HL-60 (cell line): Measurements from ENCODE around the gene ARID5B.

Source experiments
- DNase-seq, 2 experiments: peaks; one replicate each; pipeline ENCODE4 v3.0.0-alpha.2; 2010 to 2020; ENCODE audit warnings: low read depth in 1 of 2, low spot score in 1 of 2
- H3K27ac ChIP-seq: fragments of 250-450 bp; sonication (Bioruptor Pico); replicated peaks from 2 replicates; pipeline ENCODE4 v1.5.1; 2020; ENCODE audit warnings: mild to moderate bottlenecking, moderate library complexity
- H3K27me3 ChIP-seq: fragments of 250-450 bp; sonication (Bioruptor Pico); 2 replicates; pipeline ENCODE4 v1.5.1; 2021; ENCODE audit warnings: mild to moderate bottlenecking, moderate library complexity; ENCODE audit not compliant: insufficient read depth, poor library complexity, severe bottlenecking
- H3K4me3 ChIP-seq: replicated peaks from 2 replicates; pipeline ENCODE4 v1.5.1; 2011; ENCODE audit warnings: mild to moderate bottlenecking, control low read depth, low read length; ENCODE audit not compliant: insufficient read depth
- CTCF ChIP-seq: IDR thresholded peaks from one replicate; pipeline ENCODE4 v1.5.1; 2011; ENCODE audit warnings: low read length, control low read depth, inconsistent platforms; ENCODE audit not compliant: insufficient read depth
- GABPA ChIP-seq: IDR thresholded peaks from 2 replicates; pipeline ENCODE4 v1.6.1; 2012; ENCODE audit warnings: low read depth
- POLR2AphosphoS5 ChIP-seq: IDR thresholded peaks from 2 replicates; pipeline ENCODE4 v1.6.1; 2012; ENCODE audit warnings: low read depth
- SPI1 ChIP-seq: IDR thresholded peaks from 2 replicates; pipeline ENCODE4 v1.6.1; 2012; ENCODE audit warnings: low read depth, mild to moderate bottlenecking, borderline replicate concordance
- TF ChIP-seq, protein P1 (sequence below): IDR thresholded peaks from 2 replicates; pipeline ENCODE4 v1.6.1; 2012; ENCODE audit warnings: low read depth; ENCODE audit not compliant: insufficient replicate concordance

The ARID5B gene

DNA sequence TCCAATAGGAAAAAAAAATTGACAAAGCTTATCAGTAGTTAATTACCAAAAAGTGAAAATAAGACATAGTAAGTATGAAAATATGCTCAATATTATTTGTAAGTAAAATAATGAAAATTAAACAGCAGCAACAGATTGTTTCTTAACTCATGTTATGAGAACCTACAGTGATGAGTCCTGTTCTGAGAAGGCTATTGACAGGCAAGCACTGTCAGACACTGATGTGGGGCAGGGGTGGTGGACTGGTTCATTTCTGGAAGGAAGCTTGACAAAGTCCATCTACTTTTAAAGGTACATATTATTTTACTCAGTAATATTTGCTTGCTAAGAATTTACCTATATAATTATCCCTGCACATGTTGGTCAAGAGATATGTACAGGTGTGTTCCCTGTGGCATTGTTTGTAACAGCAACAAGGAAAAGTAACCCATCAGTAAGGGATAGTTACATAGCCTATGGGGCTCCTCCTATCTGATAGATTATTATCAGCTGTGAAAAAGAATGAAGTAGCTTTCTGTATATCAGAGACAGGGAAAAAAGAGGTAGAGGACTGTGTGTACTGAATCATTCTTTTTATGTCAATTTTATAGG is 205.5 kb downstream of the ARID5B start:
- H3K27ac ChIP-seq, result no peak overlapping the region
- H3K4me3 ChIP-seq, result no peak overlapping the region
- no peaks in the 10 kb centered on the region for H3K27me3 ChIP-seq

GRCh38 chr10:62108759-62109586 is 207.5 kb downstream of the ARID5B start:
- TF ChIP-seq CTCF, result no peak
- no peak for DNase-seq
- Histone ChIP-seq H3K27ac (no peak overlapping the region), H3K27me3 (no peaks in the 10 kb centered on the region), H3K4me3 (no peak overlapping the region)

More for the DNA sequence above, 205.5 kb downstream of the ARID5B start:
- no peak for DNase-seq
- TF ChIP-seq SPI1, result no peak
- TF ChIP-seq GABPA, result no peak
- no peak for TF ChIP-seq POLR2AphosphoS5
- no peak for TF ChIP-seq CTCF
- TF ChIP-seq, protein P1, sequence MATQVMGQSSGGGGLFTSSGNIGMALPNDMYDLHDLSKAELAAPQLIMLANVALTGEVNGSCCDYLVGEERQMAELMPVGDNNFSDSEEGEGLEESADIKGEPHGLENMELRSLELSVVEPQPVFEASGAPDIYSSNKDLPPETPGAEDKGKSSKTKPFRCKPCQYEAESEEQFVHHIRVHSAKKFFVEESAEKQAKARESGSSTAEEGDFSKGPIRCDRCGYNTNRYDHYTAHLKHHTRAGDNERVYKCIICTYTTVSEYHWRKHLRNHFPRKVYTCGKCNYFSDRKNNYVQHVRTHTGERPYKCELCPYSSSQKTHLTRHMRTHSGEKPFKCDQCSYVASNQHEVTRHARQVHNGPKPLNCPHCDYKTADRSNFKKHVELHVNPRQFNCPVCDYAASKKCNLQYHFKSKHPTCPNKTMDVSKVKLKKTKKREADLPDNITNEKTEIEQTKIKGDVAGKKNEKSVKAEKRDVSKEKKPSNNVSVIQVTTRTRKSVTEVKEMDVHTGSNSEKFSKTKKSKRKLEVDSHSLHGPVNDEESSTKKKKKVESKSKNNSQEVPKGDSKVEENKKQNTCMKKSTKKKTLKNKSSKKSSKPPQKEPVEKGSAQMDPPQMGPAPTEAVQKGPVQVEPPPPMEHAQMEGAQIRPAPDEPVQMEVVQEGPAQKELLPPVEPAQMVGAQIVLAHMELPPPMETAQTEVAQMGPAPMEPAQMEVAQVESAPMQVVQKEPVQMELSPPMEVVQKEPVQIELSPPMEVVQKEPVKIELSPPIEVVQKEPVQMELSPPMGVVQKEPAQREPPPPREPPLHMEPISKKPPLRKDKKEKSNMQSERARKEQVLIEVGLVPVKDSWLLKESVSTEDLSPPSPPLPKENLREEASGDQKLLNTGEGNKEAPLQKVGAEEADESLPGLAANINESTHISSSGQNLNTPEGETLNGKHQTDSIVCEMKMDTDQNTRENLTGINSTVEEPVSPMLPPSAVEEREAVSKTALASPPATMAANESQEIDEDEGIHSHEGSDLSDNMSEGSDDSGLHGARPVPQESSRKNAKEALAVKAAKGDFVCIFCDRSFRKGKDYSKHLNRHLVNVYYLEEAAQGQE, result no peak

- Histone ChIP-seq H3K4me3 (no peak overlapping the region), H3K27me3 (no peaks in the 10 kb centered on the region), H3K27ac (no peak overlapping the region)
- TF ChIP-seq POLR2AphosphoS5, result no peak
- TF ChIP-seq GABPA, result no peak
- TF ChIP-seq, protein P1, result no peak
- TF ChIP-seq SPI1, result peak; percentile 75
- no peak for TF ChIP-seq CTCF
- peak in 1 of 2 experiments; percentile 75 for DNase-seq
Measured at GRCh38 chr10:62109587-62110293, 208.2 kb downstream of the ARID5B start.
